A549 (cell line): ENCODE results near the gene PLOD3. TPM values are rescaled to one million over a fixed set of nuclear protein-coding genes. Genes with fewer than 3 reads are reported as not detected.

Experiments used
- ATAC-seq, 2 experiments: fragments of 200-7000 bp in 1 of 2; fragments of >200 bp in 1 of 2; cut with Nextera tagmentation in 1 of 2; cut with Tn5 transposase in 1 of 2; 3 replicates each; pipeline versions ENCODE4 v1.8.0 to v1.9.1; 2018 to 2020; ENCODE audit warnings: mild to moderate bottlenecking in 1 of 2, moderate library complexity in 1 of 2
- CTCF ChIA-PET: fragments of 300-600 bp; sonication (Branson Sonifier 250); formaldehyde crosslinking; extraction: SDS; loops from one replicate; lab custom pipeline; 2021; ENCODE audit warnings: antibody characterized with exemption, inconsistent platforms; lab: Yijun Ruan, JAX
- POLR2A ChIA-PET: fragments of 350-600 bp; formaldehyde crosslinking; extraction: SDS; loops from one replicate; lab custom pipeline; 2021; ENCODE audit warnings: antibody characterized with exemption, inconsistent platforms; lab: Yijun Ruan, JAX
- DNase-seq, 2 experiments: peaks; one replicate each; pipeline versions ENCODE4 v3.0.0 to v3.0.0-alpha.2; 2011 to 2016; ENCODE audit warnings: low read depth in 1 of 2, low spot score in 1 of 2
- FAIRE-seq: peaks from 2 replicates; lab custom pipeline; 2011; peaks lifted over from hg19 to GRCh38; lab: Jason Lieb, UNC
- H3K27ac ChIP-seq, 2 experiments: fragments of >200 bp; sonication (Bioruptor Twin); formaldehyde crosslinking; 3 replicates each; pipeline ENCODE4 v1.5.1; 2016 to 2017
- H3K4me1 ChIP-seq: fragments of >200 bp; sonication (Bioruptor Twin); formaldehyde crosslinking; 3 replicates; pipeline ENCODE4 v1.6.1; 2016
- H3K4me2 ChIP-seq: fragments of >200 bp; sonication (Bioruptor Twin); formaldehyde crosslinking; 3 replicates; pipeline ENCODE4 v1.6.1; 2016
- H3K4me3 ChIP-seq: fragments of >200 bp; sonication (Bioruptor Twin); formaldehyde crosslinking; 3 replicates; pipeline ENCODE4 v1.5.1; 2016
- H3K9me3 ChIP-seq: fragments of >200 bp; sonication (Bioruptor Twin); formaldehyde crosslinking; 3 replicates; pipeline ENCODE4 v1.6.1; 2016
- BHLHE40 ChIP-seq: IDR thresholded peaks from 2 replicates; pipeline ENCODE4 v1.6.1; 2012; ENCODE audit warnings: low read depth, low read length, inconsistent platforms
- CBX2 ChIP-seq: fragments of 200-600 bp; sonication (generic); IDR thresholded peaks from 2 replicates; pipeline ENCODE4 v1.6.1; 2016; ENCODE audit warnings: low read depth, mild to moderate bottlenecking, borderline replicate concordance
- CHD2 ChIP-seq: fragments of 150-350 bp; IDR thresholded peaks from 2 replicates; pipeline ENCODE4 v1.6.1; 2014; ENCODE audit warnings: low read length; ENCODE audit not compliant: partially characterized antibody
- EP300 ChIP-seq, 2 experiments: fragments of >200 bp; sonication (Bioruptor Twin); formaldehyde crosslinking; IDR thresholded peaks; 2 replicates in 1 of 2; 3 replicates in 1 of 2; pipeline ENCODE4 v1.6.1; 2016 to 2017
- ESRRA ChIP-seq: fragments of 150-350 bp; IDR thresholded peaks from 2 replicates; pipeline ENCODE4 v1.6.1; 2014; ENCODE audit warnings: mild to moderate bottlenecking, low read length, borderline replicate concordance
- GATA3 ChIP-seq: IDR thresholded peaks from 2 replicates; pipeline ENCODE4 v1.6.1; 2012; ENCODE audit warnings: borderline replicate concordance
- HEYL ChIP-seq: fragments of 250-450 bp; sonication (Bioruptor Pico); IDR thresholded peaks from 2 replicates; pipeline ENCODE4 v1.8.0; 2021; ENCODE audit warnings: mild to moderate bottlenecking, moderate library complexity
- HOXB13 ChIP-seq: fragments of 250-450 bp; sonication (Bioruptor Pico); IDR thresholded peaks from 2 replicates; pipeline ENCODE4 v1.5.0; 2020; ENCODE audit warnings: low read depth, mild to moderate bottlenecking, moderate library complexity
- MAFK ChIP-seq: fragments of 450-650 bp; IDR thresholded peaks from 2 replicates; pipeline ENCODE4 v1.6.1; 2014; ENCODE audit not compliant: partially characterized antibody
- MYC ChIP-seq: IDR thresholded peaks from 2 replicates; pipeline ENCODE4 v1.6.1; 2012; ENCODE audit warnings: mild to moderate bottlenecking, inconsistent platforms, low read length, improper control_type of control experiment, borderline replicate concordance
- NFE2L2 ChIP-seq: fragments of 150-350 bp; conservative IDR thresholded peaks from 2 replicates; pipeline ENCODE4 v1.6.1; 2014; ENCODE audit warnings: low read length
- PHF8 ChIP-seq: fragments of 200-600 bp; sonication (generic); IDR thresholded peaks from 2 replicates; pipeline ENCODE4 v1.6.1; 2016; ENCODE audit warnings: low read depth, mild to moderate bottlenecking, antibody characterized with exemption, moderate library complexity, borderline replicate concordance
- POLR2A ChIP-seq: IDR thresholded peaks from 2 replicates; pipeline ENCODE4 v1.6.1; 2012; ENCODE audit warnings: mild to moderate bottlenecking, low read length
- RARB ChIP-seq: fragments of 250-450 bp; sonication (Bioruptor Pico); IDR thresholded peaks from 2 replicates; pipeline ENCODE4 v1.8.0; 2021; ENCODE audit warnings: mild to moderate bottlenecking, moderate library complexity
- SMC3 ChIP-seq: fragments of >200 bp; sonication (Bioruptor Twin); formaldehyde crosslinking; IDR thresholded peaks from 3 replicates; pipeline ENCODE4 v1.6.1; 2018; ENCODE audit warnings: inconsistent platforms
- TP53 ChIP-seq: fragments of 250-450 bp; sonication (Bioruptor Pico); IDR thresholded peaks from 2 replicates; pipeline ENCODE4 v1.5.0; 2021; ENCODE audit warnings: mild to moderate bottlenecking, moderate library complexity
- ZFP36 ChIP-seq: fragments of 450-650 bp; IDR thresholded peaks from 2 replicates; pipeline ENCODE4 v1.6.1; 2014; ENCODE audit warnings: borderline replicate concordance; ENCODE audit not compliant: partially characterized antibody
- ZSCAN20 ChIP-seq: fragments of 250-450 bp; sonication (Bioruptor Pico); IDR thresholded peaks from 2 replicates; pipeline ENCODE4 v1.8.0; 2022; ENCODE audit warnings: mild to moderate bottlenecking, moderate library complexity
- WGBS: methylation state at CpG from one replicate; pipeline ENCODE4 v1.1.6; 2017; ENCODE audit errors: missing lambda C conversion rate; 5-methylcytosine and 5-hydroxymethylcytosine counted together
- polyA plus RNA-seq, 4 experiments: library from polyadenylated mRNA; depleted of rRNA in 3 of 4; stranded (reverse); fragments of >200 nt; fragmentation: RNase III in 1 of 4; extraction: RNeasy Plus Mini Kit Qiagen cat#74134 plus additional on column Dnase treatment in 1 of 4; gene quantifications; 2 replicates in 3 of 4; 3 replicates in 1 of 4; pipeline ENCODE4 v1.2.3, GENCODE V29; 2011 to 2017
- TF ChIP-seq, protein P1 (sequence below): fragments of 150-350 bp; IDR thresholded peaks from 2 replicates; pipeline ENCODE4 v1.6.1; 2014; ENCODE audit warnings: low read depth, mild to moderate bottlenecking, low read length
- TF ChIP-seq, protein P2 (sequence below): fragments of 250-450 bp; sonication (Bioruptor Pico); IDR thresholded peaks from 2 replicates; pipeline ENCODE4 v1.5.0; 2020; ENCODE audit warnings: low read depth, mild to moderate bottlenecking, moderate library complexity
- TF ChIP-seq, protein P3 (sequence below): fragments of 450-650 bp; IDR thresholded peaks from 2 replicates; pipeline ENCODE4 v1.6.1; 2014; ENCODE audit warnings: antibody characterized with exemption
- TF ChIP-seq, protein P4 (sequence below): fragments of >200 bp; sonication (Bioruptor Twin); formaldehyde crosslinking; IDR thresholded peaks from 2 replicates; pipeline ENCODE4 v1.6.1; 2016
- TF ChIP-seq, protein P5 (sequence below): fragments of >200 bp; sonication (Bioruptor Twin); formaldehyde crosslinking; IDR thresholded peaks from 3 replicates; pipeline ENCODE4 v1.5.1; 2016

Gene PLOD3
- polyA plus RNA-seq, 2 of the 4 experiments (the other 2 are of a cell fraction): 26.0 to 48.7 TPM

DNA sequence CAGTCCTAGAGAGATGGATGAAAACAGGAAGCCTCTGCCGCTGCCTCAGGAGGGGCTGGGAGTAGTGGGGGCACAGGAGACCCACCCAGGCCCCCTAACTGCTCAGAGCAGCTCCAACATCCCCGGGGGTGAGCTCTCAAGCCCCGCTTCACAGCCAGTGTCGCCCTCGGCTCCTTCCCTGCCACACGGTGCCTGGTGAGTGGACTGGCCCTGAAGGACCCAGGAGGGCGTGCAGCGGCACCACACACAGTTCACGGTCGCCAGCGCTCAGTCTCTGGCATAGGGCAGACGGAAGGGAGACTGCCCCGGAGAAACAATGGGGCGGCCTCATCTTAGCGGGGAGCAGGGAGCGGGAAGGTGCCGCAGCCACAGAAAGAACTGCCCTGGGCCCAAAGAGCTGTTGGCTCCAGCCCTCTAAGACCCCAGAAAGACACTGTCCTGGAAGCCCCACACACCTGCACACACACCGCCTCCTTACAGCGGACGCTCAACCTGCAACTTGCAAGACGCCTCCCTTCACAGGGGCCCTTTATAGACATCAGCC lies 19.0 kb upstream of the PLOD3 start:
- CTCF ChIA-PET: interaction anchor here (1.0 to 3.8 kb wide), 5 partner anchors 9 to 54 kb away, joined by 3 to 16 read pairs (median 4); partner anchors contain the start of genes PLOD3 and ZNHIT1
- POLR2A ChIA-PET: interaction anchor here (1.0 kb wide), 1 partner anchor 18 kb away, joined by 5 read pairs; the partner anchor contains the start of gene ZNHIT1
- H3K4me3 ChIP-seq: no peak overlapping the region
- TF ChIP-seq GATA3 (no peak), ZFP36 (no peak), CHD2 (no peak), EP300 (IDR thresholded peaks at IDR 0.05) (no peak), HEYL (no peak), RARB (no peak), ZSCAN20 (no peak), MAFK (no peak)
- TF ChIP-seq, protein P1, sequence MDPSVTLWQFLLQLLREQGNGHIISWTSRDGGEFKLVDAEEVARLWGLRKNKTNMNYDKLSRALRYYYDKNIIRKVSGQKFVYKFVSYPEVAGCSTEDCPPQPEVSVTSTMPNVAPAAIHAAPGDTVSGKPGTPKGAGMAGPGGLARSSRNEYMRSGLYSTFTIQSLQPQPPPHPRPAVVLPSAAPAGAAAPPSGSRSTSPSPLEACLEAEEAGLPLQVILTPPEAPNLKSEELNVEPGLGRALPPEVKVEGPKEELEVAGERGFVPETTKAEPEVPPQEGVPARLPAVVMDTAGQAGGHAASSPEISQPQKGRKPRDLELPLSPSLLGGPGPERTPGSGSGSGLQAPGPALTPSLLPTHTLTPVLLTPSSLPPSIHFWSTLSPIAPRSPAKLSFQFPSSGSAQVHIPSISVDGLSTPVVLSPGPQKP: no peak
- TF ChIP-seq, protein P2, sequence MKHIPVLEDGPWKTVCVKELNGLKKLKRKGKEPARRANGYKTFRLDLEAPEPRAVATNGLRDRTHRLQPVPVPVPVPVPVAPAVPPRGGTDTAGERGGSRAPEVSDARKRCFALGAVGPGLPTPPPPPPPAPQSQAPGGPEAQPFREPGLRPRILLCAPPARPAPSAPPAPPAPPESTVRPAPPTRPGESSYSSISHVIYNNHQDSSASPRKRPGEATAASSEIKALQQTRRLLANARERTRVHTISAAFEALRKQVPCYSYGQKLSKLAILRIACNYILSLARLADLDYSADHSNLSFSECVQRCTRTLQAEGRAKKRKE: no peak
- TF ChIP-seq, all 56 proteins: peak for 0
- Histone ChIP-seq H3K27ac (no peak overlapping the region), H3K9me3 (no peaks in the 10 kb centered on the region), H3K4me2 (no peak overlapping the region), H3K4me1 (peaks cover 6% of the 10 kb centered on the region; the same call in 2 of the 3 replicates)
- 92% methylated on average over 16 of the region's 21 CpGs for WGBS
- no peak for ATAC-seq
- DNase-seq: no peak
- FAIRE-seq: no peak

DNA sequence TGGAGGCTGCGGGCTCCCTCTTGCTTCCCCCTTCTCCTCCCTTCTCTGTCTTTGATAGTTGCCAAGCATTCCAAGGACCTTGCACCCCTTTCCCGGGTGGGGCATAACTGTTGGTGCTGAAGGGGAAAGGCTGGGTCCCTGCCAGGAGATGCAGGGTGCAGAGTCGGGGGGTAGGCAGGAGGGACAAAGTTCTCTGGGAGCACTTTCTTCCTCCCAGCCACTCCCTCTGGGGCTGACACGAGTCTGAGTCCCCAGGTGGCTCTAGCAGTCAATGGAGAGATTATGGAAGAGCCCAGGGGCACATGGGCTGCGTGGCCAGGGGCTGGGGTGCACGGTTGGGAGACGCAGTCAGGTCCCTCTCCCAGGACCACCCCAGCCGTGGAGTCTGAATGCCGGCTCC lies 18.1 kb upstream of the PLOD3 start:
- peaks cover 6% of the 10 kb centered on the region; the same call in 2 of the 3 replicates for H3K4me1 ChIP-seq
- H3K4me3 ChIP-seq: no peak overlapping the region
- no peak for ATAC-seq
- WGBS: 82% methylated on average over 9 of the region's 9 CpGs
- TF ChIP-seq PHF8 (no peak), NFE2L2 (no peak), CBX2 (no peak), POLR2A (no peak), MYC (no peak), GATA3 (no peak), ESRRA (no peak), HOXB13 (no peak), SMC3 (no peak), TP53 (CRISPR knock-in tag) (no peak), BHLHE40 (no peak)
- TF ChIP-seq, protein P2: no peak
- TF ChIP-seq, protein P3, sequence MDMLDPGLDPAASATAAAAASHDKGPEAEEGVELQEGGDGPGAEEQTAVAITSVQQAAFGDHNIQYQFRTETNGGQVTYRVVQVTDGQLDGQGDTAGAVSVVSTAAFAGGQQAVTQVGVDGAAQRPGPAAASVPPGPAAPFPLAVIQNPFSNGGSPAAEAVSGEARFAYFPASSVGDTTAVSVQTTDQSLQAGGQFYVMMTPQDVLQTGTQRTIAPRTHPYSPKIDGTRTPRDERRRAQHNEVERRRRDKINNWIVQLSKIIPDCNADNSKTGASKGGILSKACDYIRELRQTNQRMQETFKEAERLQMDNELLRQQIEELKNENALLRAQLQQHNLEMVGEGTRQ: no peak
- TF ChIP-seq, protein P4, sequence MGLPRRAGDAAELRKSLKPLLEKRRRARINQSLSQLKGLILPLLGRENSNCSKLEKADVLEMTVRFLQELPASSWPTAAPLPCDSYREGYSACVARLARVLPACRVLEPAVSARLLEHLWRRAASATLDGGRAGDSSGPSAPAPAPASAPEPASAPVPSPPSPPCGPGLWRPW: no peak
- TF ChIP-seq, protein P5, sequence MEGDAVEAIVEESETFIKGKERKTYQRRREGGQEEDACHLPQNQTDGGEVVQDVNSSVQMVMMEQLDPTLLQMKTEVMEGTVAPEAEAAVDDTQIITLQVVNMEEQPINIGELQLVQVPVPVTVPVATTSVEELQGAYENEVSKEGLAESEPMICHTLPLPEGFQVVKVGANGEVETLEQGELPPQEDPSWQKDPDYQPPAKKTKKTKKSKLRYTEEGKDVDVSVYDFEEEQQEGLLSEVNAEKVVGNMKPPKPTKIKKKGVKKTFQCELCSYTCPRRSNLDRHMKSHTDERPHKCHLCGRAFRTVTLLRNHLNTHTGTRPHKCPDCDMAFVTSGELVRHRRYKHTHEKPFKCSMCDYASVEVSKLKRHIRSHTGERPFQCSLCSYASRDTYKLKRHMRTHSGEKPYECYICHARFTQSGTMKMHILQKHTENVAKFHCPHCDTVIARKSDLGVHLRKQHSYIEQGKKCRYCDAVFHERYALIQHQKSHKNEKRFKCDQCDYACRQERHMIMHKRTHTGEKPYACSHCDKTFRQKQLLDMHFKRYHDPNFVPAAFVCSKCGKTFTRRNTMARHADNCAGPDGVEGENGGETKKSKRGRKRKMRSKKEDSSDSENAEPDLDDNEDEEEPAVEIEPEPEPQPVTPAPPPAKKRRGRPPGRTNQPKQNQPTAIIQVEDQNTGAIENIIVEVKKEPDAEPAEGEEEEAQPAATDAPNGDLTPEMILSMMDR: no peak
- no peak for DNase-seq
- H3K4me2 ChIP-seq: no peak overlapping the region
- FAIRE-seq: no peak
- no peak overlapping the region for H3K27ac ChIP-seq
- ChIA-PET CTCF (interaction anchor here (0.9 to 2.3 kb wide), 10 partner anchors 8 to 177 kb away, joined by 3 to 18 read pairs (median 4); partner anchors contain the start of gene FIS1), POLR2A (no interaction called here)
- no peaks in the 10 kb centered on the region for H3K9me3 ChIP-seq
